ENCODE results near the gene TMEM184B. TPM values are rescaled to one million over a fixed set of nuclear protein-coding genes. Genes with fewer than 3 reads are reported as not detected.

The TMEM184B gene
- total and polyA plus RNA-seq, 10 of the 15 experiments (the other 5 are each of a cell fraction or from before 2014, with no cell fraction given), result 0.56 to 22.4 (median 7.9) TPM

- TF ChIP-seq, protein P1, sequence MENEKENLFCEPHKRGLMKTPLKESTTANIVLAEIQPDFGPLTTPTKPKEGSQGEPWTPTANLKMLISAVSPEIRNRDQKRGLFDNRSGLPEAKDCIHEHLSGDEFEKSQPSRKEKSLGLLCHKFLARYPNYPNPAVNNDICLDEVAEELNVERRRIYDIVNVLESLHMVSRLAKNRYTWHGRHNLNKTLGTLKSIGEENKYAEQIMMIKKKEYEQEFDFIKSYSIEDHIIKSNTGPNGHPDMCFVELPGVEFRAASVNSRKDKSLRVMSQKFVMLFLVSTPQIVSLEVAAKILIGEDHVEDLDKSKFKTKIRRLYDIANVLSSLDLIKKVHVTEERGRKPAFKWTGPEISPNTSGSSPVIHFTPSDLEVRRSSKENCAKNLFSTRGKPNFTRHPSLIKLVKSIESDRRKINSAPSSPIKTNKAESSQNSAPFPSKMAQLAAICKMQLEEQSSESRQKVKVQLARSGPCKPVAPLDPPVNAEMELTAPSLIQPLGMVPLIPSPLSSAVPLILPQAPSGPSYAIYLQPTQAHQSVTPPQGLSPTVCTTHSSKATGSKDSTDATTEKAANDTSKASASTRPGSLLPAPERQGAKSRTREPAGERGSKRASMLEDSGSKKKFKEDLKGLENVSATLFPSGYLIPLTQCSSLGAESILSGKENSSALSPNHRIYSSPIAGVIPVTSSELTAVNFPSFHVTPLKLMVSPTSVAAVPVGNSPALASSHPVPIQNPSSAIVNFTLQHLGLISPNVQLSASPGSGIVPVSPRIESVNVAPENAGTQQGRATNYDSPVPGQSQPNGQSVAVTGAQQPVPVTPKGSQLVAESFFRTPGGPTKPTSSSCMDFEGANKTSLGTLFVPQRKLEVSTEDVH (IDR thresholded peaks at IDR 0.05; ENCODE audit: low read depth, partially characterized antibody), result no peak
- TF ChIP-seq SMAD1 (IDR thresholded peaks at IDR 0.05; ENCODE audit: low read depth, partially characterized antibody), result no peak
- TF ChIP-seq IKZF1 (conservative IDR thresholded peaks at IDR 0.05), result peak; percentile 32; the same call in 1 of the 2 replicates
- no peak for TF ChIP-seq CUX1 (IDR thresholded peaks at IDR 0.05; ENCODE audit: insufficient replicate concordance, low read depth, low read length)
- no peak for TF ChIP-seq NFXL1 (IDR thresholded peaks at IDR 0.05; ENCODE audit: borderline replicate concordance)
- 0 out of 2 replicates have a peak, but pooled peaks have one; percentile 20 for TF ChIP-seq EED (IDR thresholded peaks at IDR 0.05; ENCODE audit: low read depth)
- TF ChIP-seq BMI1 (IDR thresholded peaks at IDR 0.05; ENCODE audit: borderline replicate concordance), result no peak
- no peak for TF ChIP-seq KAT2A (conservative IDR thresholded peaks at IDR 0.05; ENCODE audit: control insufficient read depth, low read depth, low read length)
- no peak for TF ChIP-seq RCOR1 (conservative IDR thresholded peaks at IDR 0.05; ENCODE audit: low read depth, low read length)
- no peak for TF ChIP-seq E4F1 (IDR thresholded peaks at IDR 0.05; ENCODE audit: borderline replicate concordance, partially characterized antibody)
- no peak for TF ChIP-seq SPI1 (IDR thresholded peaks at IDR 0.05; ENCODE audit: borderline replicate concordance, insufficient read depth, low read depth, low read length)
- TF ChIP-seq KLF5 (IDR thresholded peaks at IDR 0.05; ENCODE audit: partially characterized antibody), result no peak
Observed at GRCh38 chr22:38314933-38315822, 42.4 kb upstream of the TMEM184B start (continued).

Measured in GM12878 (cell line).